ENCODE results near the gene SNRPD1.
A peak's percentile ranks its signal among the peaks of the same experiment; 100 is the strongest.
"Not testable (repeated sequence)": the region's sequence is repeated elsewhere in the genome, so short reads cannot be mapped to it uniquely, and the experiment has no call there.

The SNRPD1 gene

DNA sequence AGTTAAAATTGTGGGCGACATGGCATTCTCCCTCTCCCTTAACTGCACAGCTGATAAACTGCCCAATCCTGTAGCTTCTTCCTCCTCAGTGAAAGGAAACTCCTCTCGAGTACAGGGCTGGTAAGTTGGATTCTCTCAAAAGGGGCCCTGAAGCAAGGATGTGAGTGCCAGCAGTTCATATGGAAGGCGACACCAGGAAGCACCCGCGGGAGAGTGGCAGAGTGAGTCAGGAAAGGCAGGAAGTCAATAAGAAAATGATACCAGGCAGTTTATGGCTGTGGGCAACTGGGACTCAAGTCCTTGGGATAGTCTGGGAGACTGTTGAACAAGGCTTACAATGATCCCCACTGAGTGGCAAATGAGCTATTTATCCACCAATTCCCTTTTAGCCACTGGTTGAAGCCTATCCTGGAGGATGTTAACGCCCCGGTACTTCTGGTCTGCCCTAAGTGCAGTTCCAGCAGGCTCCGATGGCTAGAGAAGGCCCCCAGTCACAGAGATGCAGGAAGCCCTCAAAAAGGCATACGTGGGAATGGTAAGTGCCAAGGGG is 57.7 kb downstream of the SNRPD1 start:
- DNase-seq = no peak
- H3K4me3 ChIP-seq (ENCODE audit: low read depth in 1 of 2, low read length in 2 of 2) = no peak overlapping the region
- H3K9me3 ChIP-seq (ENCODE audit: insufficient read depth, low read length, severe bottlenecking) = no peaks in the 10 kb centered on the region
- no peak overlapping the region for H3K4me2 ChIP-seq (ENCODE audit: insufficient read depth, low read length)
- no peaks in the 10 kb centered on the region for H3K27me3 ChIP-seq (ENCODE audit: insufficient read depth, low read length, poor library complexity)
- H2AFZ ChIP-seq (ENCODE audit: low read depth, low read length) = no peak overlapping the region
- peaks cover 23% of the 10 kb centered on the region for H3K36me3 ChIP-seq (ENCODE audit: insufficient read depth, low read length)
- H4K20me1 ChIP-seq (ENCODE audit: insufficient read depth, low read length) = no peaks in the 10 kb centered on the region
- H3K9ac ChIP-seq (ENCODE audit: low read depth, low read length) = no peak overlapping the region
- no peak for TF ChIP-seq EZH2 (IDR thresholded peaks at IDR 0.05; ENCODE audit: borderline replicate concordance, low read depth, low read length, severe bottlenecking)
- TF ChIP-seq, protein P1, sequence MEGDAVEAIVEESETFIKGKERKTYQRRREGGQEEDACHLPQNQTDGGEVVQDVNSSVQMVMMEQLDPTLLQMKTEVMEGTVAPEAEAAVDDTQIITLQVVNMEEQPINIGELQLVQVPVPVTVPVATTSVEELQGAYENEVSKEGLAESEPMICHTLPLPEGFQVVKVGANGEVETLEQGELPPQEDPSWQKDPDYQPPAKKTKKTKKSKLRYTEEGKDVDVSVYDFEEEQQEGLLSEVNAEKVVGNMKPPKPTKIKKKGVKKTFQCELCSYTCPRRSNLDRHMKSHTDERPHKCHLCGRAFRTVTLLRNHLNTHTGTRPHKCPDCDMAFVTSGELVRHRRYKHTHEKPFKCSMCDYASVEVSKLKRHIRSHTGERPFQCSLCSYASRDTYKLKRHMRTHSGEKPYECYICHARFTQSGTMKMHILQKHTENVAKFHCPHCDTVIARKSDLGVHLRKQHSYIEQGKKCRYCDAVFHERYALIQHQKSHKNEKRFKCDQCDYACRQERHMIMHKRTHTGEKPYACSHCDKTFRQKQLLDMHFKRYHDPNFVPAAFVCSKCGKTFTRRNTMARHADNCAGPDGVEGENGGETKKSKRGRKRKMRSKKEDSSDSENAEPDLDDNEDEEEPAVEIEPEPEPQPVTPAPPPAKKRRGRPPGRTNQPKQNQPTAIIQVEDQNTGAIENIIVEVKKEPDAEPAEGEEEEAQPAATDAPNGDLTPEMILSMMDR (IDR thresholded peaks at IDR 0.05; ENCODE audit: borderline replicate concordance, extremely low read depth, low read length, poor library complexity, severe bottlenecking) = no peak
- H3K4me1 ChIP-seq (ENCODE audit: insufficient read depth, low read length) = no peaks in the 10 kb centered on the region
- H3K27ac ChIP-seq (ENCODE audit: low read length) = no peak overlapping the region
- no peaks in the 10 kb centered on the region; the same call in 1 of the 2 replicates for H3K79me2 ChIP-seq (ENCODE audit: insufficient read depth, low read length)
- ATAC-seq (ENCODE audit: insufficient read depth, low read depth) = no peak

DNA sequence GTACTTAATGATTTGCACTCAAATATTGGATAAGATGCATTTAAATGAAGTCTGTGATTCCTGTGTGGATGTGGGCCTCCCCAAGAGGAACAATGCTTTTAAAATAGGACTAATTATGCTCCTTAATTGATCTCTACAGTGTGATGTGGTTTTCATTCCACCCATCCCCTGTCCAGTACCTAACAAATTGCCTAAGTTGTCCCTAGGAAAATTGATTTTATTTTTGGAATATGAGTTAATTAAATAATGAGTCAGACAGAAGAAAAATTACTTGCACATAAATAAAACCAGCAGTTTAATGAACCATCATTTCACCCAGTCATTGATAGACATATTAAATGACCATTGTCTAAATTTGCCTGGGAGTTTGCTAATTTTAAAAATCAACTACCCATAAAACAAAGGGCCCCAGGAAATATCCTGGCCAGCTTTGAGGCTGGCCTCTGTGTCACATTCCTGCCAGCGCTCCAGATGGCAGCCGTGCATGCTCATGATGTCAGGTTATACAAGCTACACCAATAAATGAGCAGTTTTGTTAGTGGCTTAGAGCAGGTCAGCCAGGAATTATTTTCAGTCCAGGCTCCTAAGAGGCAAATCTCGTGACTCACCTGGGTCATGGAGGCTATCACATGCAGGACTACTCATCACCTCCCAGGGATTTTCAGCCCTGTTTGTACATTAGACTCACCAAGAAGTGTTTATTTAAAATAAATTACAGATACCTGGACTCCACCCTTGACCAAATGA is 60.6 kb downstream of the SNRPD1 start:
- Histone ChIP-seq H3K79me2 (ENCODE audit: insufficient read depth, low read length) (no peaks in the 10 kb centered on the region; the same call in 1 of the 2 replicates), H3K4me2 (ENCODE audit: insufficient read depth, low read length) (no peak overlapping the region), H3K4me3 (ENCODE audit: low read depth in 1 of 2, low read length in 2 of 2) (no peak overlapping the region), H3K9me3 (ENCODE audit: insufficient read depth, low read length, severe bottlenecking) (no peaks in the 10 kb centered on the region), H3K4me1 (ENCODE audit: insufficient read depth, low read length) (no peaks in the 10 kb centered on the region), H4K20me1 (ENCODE audit: insufficient read depth, low read length) (no peaks in the 10 kb centered on the region), H3K27me3 (ENCODE audit: insufficient read depth, low read length, poor library complexity) (no peaks in the 10 kb centered on the region), H2AFZ (ENCODE audit: low read depth, low read length) (no peak overlapping the region), H3K27ac (ENCODE audit: low read length) (no peak overlapping the region), H3K36me3 (ENCODE audit: insufficient read depth, low read length) (peaks cover 37% of the 10 kb centered on the region), H3K9ac (ENCODE audit: low read depth, low read length) (no peak overlapping the region)
- DNase-seq (no peak), ATAC-seq (ENCODE audit: insufficient read depth, low read depth) (no peak)
- TF ChIP-seq, protein P1 (IDR thresholded peaks at IDR 0.05; ENCODE audit: borderline replicate concordance, extremely low read depth, low read length, poor library complexity, severe bottlenecking) = no peak
- no peak for TF ChIP-seq EZH2 (IDR thresholded peaks at IDR 0.05; ENCODE audit: borderline replicate concordance, low read depth, low read length, severe bottlenecking)

DNA sequence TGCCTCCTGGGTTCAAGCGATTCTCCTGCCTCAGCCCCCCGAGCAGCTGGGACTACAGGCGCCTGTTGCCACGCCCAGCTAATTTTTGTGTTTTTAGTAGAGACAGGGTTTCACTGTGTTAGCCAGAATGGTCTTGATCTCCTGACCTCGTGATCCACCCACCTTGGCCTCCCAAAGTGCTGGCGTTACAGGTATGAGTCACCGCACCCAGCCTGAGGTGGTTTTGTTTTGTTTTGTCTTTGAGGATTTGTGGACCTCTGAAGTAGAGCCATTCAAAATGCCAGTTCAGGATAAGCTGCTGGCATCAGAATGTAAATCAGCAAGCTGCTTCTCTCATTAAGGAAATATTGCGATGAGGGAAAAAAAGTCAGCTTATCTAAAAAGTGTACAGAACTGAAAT is 63.2 kb downstream of the SNRPD1 start:
- H3K9me3 ChIP-seq (ENCODE audit: insufficient read depth, low read length, severe bottlenecking); DNase-seq; H3K4me2 ChIP-seq (ENCODE audit: insufficient read depth, low read length); ATAC-seq (ENCODE audit: insufficient read depth, low read depth); H3K79me2 ChIP-seq (ENCODE audit: insufficient read depth, low read length); H3K27ac ChIP-seq (ENCODE audit: low read length); H2AFZ ChIP-seq (ENCODE audit: low read depth, low read length); H3K4me1 ChIP-seq (ENCODE audit: insufficient read depth, low read length); H3K27me3 ChIP-seq (ENCODE audit: insufficient read depth, low read length, poor library complexity); H4K20me1 ChIP-seq (ENCODE audit: insufficient read depth, low read length); H3K4me3 ChIP-seq (ENCODE audit: low read depth in 1 of 2, low read length in 2 of 2); H3K9ac ChIP-seq (ENCODE audit: low read depth, low read length): not testable (repeated sequence)
- H3K36me3 ChIP-seq (ENCODE audit: insufficient read depth, low read length) = peaks cover 52% of the 10 kb centered on the region

DNA sequence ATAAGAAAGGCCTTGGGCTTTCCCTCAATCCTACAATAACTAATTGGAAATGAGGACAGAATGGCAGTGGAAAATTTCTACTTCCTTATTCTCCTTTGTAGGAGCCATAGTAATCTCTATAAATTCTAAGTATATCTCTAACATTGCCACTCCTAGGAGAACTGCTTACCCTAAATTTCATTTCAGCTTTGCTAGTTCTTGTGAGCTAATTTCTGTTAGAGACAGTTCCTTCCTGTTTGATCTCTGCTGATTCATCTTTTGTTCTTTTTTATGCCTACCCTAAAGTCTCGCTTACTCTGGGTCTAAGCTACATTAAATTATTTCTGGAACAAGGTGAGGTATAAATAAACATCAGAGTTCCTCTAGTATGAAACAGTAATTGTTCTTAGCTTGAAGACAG is 66.7 kb downstream of the SNRPD1 start:
- H3K36me3 ChIP-seq (ENCODE audit: insufficient read depth, low read length) = peaks cover 63% of the 10 kb centered on the region
- 0 out of 3 replicates have a peak, but pooled peaks have one; percentile 33 for ATAC-seq (ENCODE audit: insufficient read depth, low read depth)
- no peak overlapping the region for H3K4me2 ChIP-seq (ENCODE audit: insufficient read depth, low read length)
- no peaks in the 10 kb centered on the region for H3K4me1 ChIP-seq (ENCODE audit: insufficient read depth, low read length)
- H3K79me2 ChIP-seq (ENCODE audit: insufficient read depth, low read length) = no peaks in the 10 kb centered on the region; the same call in 1 of the 2 replicates
- H3K4me3 ChIP-seq (ENCODE audit: low read depth in 1 of 2, low read length in 2 of 2) = no peak overlapping the region
- H4K20me1 ChIP-seq (ENCODE audit: insufficient read depth, low read length) = no peaks in the 10 kb centered on the region
- TF ChIP-seq EZH2 (IDR thresholded peaks at IDR 0.05; ENCODE audit: borderline replicate concordance, low read depth, low read length, severe bottlenecking) = no peak
- TF ChIP-seq, protein P1 (IDR thresholded peaks at IDR 0.05; ENCODE audit: borderline replicate concordance, extremely low read depth, low read length, poor library complexity, severe bottlenecking) = no peak
- H3K9me3 ChIP-seq (ENCODE audit: insufficient read depth, low read length, severe bottlenecking) = no peaks in the 10 kb centered on the region
- no peak overlapping the region for H3K27ac ChIP-seq (ENCODE audit: low read length)
- no peak overlapping the region for H2AFZ ChIP-seq (ENCODE audit: low read depth, low read length)
- H3K27me3 ChIP-seq (ENCODE audit: insufficient read depth, low read length, poor library complexity) = no peaks in the 10 kb centered on the region
- no peak for DNase-seq
- H3K9ac ChIP-seq (ENCODE audit: low read depth, low read length) = no peak overlapping the region
